H1 (cell line): ENCODE results near the gene SLC12A8. TPM values are rescaled to one million over a fixed set of nuclear protein-coding genes. Genes with fewer than 3 reads are reported as not detected.

Experiments used
- BRCA1 ChIP-seq: IDR thresholded peaks from 2 replicates; pipeline ENCODE4 v1.6.1; 2012; ENCODE audit warnings: low read depth, low read length, improper control_type of control experiment
- CHD7 ChIP-seq: fragments of 300-600 bp; sonication (generic); IDR thresholded peaks from 2 replicates; pipeline ENCODE4 v1.7.1; 2012; ENCODE audit warnings: low read length, moderate library complexity, mild to moderate bottlenecking, inconsistent platforms; ENCODE audit not compliant: insufficient replicate concordance
- CREB1 ChIP-seq: IDR thresholded peaks from 2 replicates; pipeline ENCODE4 v1.6.1; 2012; ENCODE audit warnings: inconsistent platforms
- HDAC6 ChIP-seq: IDR thresholded peaks from one replicate; pipeline ENCODE4 v1.7.1; 2012; ENCODE audit warnings: low read depth, mild to moderate bottlenecking, inconsistent platforms, low read length, moderate library complexity
- POLR2AphosphoS5 ChIP-seq: IDR thresholded peaks from 2 replicates; pipeline ENCODE4 v1.6.1; 2011; ENCODE audit warnings: low read depth, low read length
- RXRA ChIP-seq: IDR thresholded peaks from 2 replicates; pipeline ENCODE4 v1.6.1; 2011; ENCODE audit warnings: low read depth, mild to moderate bottlenecking, low read length, moderate library complexity; ENCODE audit not compliant: insufficient read depth
- SIN3A ChIP-seq, 2 experiments: IDR thresholded peaks in 1 of 2; conservative IDR thresholded peaks in 1 of 2; 2 replicates each; pipeline ENCODE4 v1.6.1; 2011 to 2012; ENCODE audit warnings: low read length in 2 of 2, improper control_type of control experiment in 1 of 2, low read depth in 1 of 2, mild to moderate bottlenecking in 1 of 2
- SP4 ChIP-seq: IDR thresholded peaks from 2 replicates; pipeline ENCODE4 v1.6.1; 2012; ENCODE audit warnings: low read length, inconsistent platforms
- polyA plus RNA-seq, 7 experiments: library from polyadenylated mRNA; depleted of rRNA in 3 of 7; stranded (reverse) in 5 of 7; unstranded in 2 of 7; fragments of >200 nt in 5 of 7; fragments of 200-250 nt in 2 of 7; gene quantifications; 1 replicate in 5 of 7; 2 replicates in 1 of 7; 4 replicates in 1 of 7; pipeline versions ENCODE4 v1.2.1 to v1.2.3, GENCODE V29; 2011 to 2013; ENCODE audit warnings: missing spikeins in 2 of 7, mixed read lengths in 2 of 7
- total RNA-seq: library from RNA; stranded (reverse); fragmentation: NEBNext Ultra II Directional; extraction: Animal tissue kit (Norgen Biotek cat#: 25700); gene quantifications from 2 replicates; pipeline ENCODE4 v1.2.1, GENCODE V29; 2021

Gene SLC12A8
- total and polyA plus RNA-seq, 2 of the 8 experiments (the other 6 are each of a cell fraction or from before 2014, with no cell fraction given): 13.7 to 14.4 TPM

- no peak for TF ChIP-seq CHD7
- no peak for TF ChIP-seq RXRA
- TF ChIP-seq SIN3A (conservative IDR thresholded peaks at IDR 0.05 in 1 of 2, IDR thresholded peaks at IDR 0.05 in 1 of 2; ENCODE audit: low read depth in 1 of 2, low read length in 2 of 2): no peak
- no peak for TF ChIP-seq BRCA1
- no peak for TF ChIP-seq CREB1
- TF ChIP-seq HDAC6: no peak
- no peak for TF ChIP-seq SP4
- no peak for TF ChIP-seq POLR2AphosphoS5
These were observed 91.1 kb downstream of the SLC12A8 start (continued) for GRCh38 chr3:125121246-125122010.
